GM12875 (cell line): ENCODE measurements around the gene MYL2.

Experiments
- H3K4me3 ChIP-seq: one replicate; pipeline ENCODE4 v1.5.1; 2011; ENCODE audit warnings: low read depth, low read length, control low read depth
- TF ChIP-seq, protein P1 (sequence below): IDR thresholded peaks from 2 replicates; pipeline ENCODE4 v1.5.1; 2011; ENCODE audit warnings: low read depth, mild to moderate bottlenecking, control low read depth, inconsistent platforms, low read length, moderate library complexity, borderline replicate concordance; ENCODE audit not compliant: insufficient read depth

The MYL2 gene

DNA sequence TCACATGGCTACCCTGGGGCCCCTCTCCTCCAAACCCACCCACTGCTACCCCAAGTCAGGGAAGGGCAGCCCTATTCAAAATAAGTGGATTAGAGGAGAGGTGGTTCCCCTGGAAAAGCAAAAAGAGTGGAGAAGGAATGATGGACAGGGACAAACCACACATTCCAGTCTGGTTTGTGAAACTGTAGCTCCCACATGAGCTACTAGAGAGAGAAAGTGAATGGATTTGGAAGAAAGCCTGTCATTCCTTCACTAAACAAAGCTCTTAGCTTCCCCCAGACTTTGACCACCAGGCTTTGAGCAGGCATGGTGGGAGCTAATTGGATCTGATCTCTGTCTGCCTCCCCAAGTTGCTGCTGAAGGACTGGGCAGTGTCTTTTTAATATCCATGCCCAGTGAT, 45.6 kb downstream of the MYL2 start:
- no peak overlapping the region for H3K4me3 ChIP-seq
- TF ChIP-seq, protein P1, sequence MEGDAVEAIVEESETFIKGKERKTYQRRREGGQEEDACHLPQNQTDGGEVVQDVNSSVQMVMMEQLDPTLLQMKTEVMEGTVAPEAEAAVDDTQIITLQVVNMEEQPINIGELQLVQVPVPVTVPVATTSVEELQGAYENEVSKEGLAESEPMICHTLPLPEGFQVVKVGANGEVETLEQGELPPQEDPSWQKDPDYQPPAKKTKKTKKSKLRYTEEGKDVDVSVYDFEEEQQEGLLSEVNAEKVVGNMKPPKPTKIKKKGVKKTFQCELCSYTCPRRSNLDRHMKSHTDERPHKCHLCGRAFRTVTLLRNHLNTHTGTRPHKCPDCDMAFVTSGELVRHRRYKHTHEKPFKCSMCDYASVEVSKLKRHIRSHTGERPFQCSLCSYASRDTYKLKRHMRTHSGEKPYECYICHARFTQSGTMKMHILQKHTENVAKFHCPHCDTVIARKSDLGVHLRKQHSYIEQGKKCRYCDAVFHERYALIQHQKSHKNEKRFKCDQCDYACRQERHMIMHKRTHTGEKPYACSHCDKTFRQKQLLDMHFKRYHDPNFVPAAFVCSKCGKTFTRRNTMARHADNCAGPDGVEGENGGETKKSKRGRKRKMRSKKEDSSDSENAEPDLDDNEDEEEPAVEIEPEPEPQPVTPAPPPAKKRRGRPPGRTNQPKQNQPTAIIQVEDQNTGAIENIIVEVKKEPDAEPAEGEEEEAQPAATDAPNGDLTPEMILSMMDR, result no peak

DNA sequence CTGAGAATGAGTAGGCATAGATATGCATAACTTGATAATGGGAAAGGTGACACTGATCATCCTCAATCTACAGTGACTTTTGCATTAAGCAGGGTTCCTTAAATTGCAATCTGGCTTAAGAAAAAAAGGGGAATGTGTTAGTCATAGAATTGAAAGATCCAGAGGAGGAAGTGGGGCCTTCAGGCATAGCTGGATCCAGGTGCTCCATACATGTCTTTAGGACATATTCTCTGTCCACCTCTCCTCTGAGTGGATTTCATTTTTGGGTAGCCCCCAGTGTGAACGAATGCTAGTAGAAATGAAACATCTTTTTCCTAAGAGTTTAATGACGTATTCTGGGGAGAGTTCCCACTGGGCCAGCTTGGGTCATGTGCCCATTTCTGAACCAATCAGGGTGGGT, 46.0 kb downstream of the MYL2 start:
- TF ChIP-seq, protein P1, result no peak
- no peak overlapping the region for H3K4me3 ChIP-seq

DNA sequence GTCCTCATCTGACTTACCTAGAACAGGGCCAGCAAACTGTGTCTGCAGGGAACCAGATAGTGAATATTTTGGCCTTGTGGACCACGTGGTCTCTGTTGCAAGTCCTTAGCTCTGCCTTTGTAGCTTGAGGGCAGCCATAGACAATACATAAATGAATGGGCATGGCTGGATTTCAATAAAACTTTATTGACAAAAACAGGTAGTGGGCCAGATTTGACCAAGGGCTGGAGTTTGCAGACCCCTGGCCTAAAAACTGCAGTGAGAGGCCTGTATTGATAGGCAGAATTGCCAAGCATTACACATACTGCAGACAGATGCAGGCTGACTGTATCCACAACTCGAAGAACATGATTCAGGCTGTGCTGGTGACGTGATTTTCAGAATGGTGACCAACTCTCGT, 48.3 kb downstream of the MYL2 start:
- TF ChIP-seq, protein P1, result no peak

DNA sequence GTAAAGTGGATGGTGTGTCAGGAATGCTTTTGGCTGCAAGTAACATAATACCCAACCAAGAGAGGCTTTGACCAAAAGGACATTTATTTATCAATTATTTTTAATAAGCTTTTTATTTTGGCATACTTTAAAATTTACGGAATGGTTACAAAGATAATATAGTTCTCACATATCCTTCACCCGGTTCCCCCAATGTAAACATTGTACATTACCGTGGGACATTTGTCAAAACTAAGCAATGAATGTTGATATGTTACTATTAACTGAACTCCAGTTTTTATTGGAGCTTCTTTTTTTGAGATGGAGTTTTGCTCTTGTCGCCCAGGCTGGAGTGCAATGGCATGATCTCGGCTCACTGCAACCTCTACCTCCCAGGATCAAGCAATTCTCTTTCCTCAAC, 50.6 kb downstream of the MYL2 start:
- H3K4me3 ChIP-seq, result no peak overlapping the region
- TF ChIP-seq, protein P1, result no peak

More for the DNA sequence above, 48.3 kb downstream of the MYL2 start:
- H3K4me3 ChIP-seq, result no peak overlapping the region

DNA sequence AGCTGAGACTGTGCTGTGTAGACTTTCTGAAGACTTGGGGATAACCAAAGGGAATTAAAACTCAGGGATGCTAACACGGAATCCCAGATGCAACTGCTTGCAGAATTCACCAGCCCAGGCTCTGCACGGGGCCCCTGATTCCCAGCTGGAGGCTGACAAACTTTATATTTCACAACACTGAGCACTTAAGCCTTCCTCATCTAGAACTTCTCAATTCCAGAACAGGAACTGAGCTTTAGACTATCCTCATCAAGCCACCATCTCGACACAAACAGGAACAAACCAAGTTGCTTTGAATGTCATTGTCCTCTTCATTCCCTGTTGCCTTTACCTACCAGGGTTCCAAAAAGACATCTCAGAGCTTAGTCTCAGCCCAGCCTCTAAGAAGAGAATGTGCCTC, 51.4 kb downstream of the MYL2 start:
- H3K4me3 ChIP-seq, result no peak overlapping the region
- TF ChIP-seq, protein P1, result no peak

DNA sequence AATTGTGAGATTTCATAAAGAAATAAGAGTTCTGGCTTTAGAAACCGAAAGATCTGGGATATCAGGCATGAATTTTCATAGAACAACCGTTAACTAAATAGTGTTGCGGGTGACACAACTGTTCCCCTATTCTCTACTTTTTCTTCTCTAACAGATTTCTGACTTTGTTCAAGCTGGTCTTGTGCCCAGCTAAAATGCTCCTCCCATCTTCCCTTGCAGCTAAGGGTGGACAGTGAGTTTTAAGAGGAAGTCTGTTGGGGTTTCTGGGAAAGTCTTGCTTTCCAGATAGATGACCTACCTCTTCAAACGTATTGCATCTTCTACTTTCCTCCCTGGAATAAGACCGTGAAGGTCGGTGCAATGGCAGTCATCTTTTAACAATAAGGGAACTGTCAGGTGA, 54.9 kb downstream of the MYL2 start:
- TF ChIP-seq, protein P1, result no peak
- H3K4me3 ChIP-seq, result no peak overlapping the region

DNA sequence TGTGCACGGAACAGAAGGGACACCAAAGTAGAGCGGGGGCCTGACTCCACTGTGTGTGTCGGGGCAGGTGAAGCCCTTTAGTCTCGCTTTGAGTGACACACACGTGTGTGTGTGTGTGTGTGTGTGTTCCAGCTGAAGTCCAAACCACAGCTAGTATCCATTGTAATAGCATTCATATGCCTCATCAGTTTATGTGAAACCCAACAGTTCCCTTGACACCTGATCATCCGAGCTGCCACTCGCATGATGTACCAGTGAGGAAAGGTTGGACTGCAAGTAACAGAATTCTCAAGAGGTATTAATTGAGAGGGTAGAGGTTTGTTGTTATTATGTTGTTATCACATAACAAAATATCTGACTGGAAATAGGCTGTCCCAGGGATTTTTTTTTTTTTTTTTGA, 57.2 kb downstream of the MYL2 start:
- H3K4me3 ChIP-seq, result no peak overlapping the region
- TF ChIP-seq, protein P1, result no peak
